ENCODE measurements around the gene MLANA.

Gene MLANA

GRCh38 chr9:5890641-5891040 lies at the start of gene MLANA:
TSS of gene MLANA (plus strand) at chr9:5890889. CDS start at chr9:5892475, 1,586 bp downstream.
- no peak for DNase-seq

GRCh38 chr9:5841771-5842573 lies 48.7 kb upstream of the MLANA start:
- peak; percentile 26 for DNase-seq

GRCh38 chr9:5842929-5843793 lies 47.5 kb upstream of the MLANA start:
- peak; percentile 61 for DNase-seq

- DNase-seq = peak; percentile 91
Observed at GRCh38 chr9:5843794-5844471, 46.8 kb upstream of the MLANA start.

- no peak for DNase-seq
Observed at GRCh38 chr9:5845157-5845531, 45.5 kb upstream of the MLANA start.

GRCh38 chr9:5846096-5846495 lies 44.6 kb upstream of the MLANA start:
- DNase-seq = no peak

DNA sequence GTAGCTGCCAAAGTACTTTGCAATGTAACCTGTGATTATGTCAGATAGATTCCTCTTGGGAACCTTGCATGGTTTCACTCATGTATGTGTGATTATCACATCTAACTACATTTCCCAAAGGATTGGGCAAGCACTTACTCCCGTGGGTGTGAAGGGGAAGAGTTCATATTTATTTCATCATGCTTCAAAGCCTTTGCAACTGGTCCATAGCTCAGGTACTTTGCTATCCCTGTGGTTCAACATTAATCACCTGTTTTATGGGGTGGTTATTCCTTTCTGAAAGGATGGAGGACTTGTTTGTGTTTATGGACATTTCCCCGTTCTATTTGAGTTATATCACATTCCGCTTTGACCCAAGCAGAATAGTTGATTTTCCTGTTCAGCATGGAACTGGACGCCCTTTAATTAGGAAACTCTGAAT lies 44.2 kb upstream of the MLANA start:
- peak; percentile 40 for DNase-seq

DNA sequence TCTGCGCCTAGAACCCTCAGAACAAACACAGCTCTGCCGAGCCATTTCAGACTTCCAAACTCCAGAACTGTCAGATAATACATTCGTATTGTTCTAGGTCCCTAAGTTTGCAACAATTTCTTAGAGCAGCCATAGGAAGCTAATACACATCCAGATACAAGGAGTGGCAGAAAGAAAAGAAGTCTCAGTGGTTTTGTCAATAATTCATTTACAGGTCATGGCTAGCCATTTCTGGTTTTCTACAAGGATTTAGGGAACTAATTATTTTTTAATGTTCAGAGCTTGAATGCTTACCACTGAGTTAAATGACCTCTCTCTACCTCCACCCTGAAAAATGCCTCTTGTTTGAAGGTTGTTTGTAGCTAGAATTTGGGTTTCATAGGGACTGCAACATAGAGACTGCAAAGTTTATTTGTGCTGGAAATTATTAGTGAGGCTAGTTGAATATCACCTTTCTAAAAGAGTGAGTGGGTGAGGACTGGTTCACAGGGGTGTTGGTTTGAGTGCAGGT lies 42.3 kb upstream of the MLANA start:
- DNase-seq = no peak

DNA sequence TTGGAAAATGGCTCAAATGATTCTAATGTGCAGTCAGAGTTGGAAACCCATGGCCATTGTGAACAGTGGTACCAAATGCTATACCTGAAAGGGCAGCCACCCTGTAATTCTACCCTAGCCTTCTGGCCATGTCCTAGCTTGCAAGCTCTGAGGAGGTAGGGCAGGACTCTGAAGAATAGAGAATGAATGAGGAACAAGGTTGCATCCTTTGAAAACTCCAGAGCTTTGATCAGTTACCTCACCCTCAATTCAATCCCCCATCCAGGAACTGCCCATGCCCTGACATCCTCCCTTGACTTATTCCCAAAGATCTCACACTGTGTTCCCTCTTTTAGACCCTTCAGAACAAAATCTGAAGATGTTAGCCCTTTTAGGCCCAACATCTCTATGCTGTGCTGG lies 40.0 kb upstream of the MLANA start:
- DNase-seq = no peak

- DNase-seq = no peak
Observed at GRCh38 chr9:5851445-5851844, 39.2 kb upstream of the MLANA start.

DNA sequence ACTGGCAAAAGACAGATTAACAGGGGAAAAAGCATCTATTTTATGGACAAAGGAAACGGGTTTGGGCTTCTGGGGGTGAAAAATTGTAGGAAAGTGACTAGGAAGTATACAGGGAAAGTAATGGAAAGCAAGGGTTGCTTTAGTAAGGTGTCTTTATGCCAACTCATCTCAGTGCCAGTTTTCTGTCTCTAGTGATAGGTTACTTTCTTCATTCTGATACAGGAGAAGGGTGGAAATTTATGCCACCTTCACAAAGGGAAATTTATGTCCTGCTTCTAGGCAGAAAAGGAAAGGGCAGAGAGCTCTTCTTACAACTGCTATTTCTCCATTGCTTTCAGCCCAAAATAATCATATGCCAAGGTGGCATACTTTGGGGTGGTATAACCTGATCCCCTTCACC lies 37.7 kb upstream of the MLANA start:
- no peak for DNase-seq

DNA sequence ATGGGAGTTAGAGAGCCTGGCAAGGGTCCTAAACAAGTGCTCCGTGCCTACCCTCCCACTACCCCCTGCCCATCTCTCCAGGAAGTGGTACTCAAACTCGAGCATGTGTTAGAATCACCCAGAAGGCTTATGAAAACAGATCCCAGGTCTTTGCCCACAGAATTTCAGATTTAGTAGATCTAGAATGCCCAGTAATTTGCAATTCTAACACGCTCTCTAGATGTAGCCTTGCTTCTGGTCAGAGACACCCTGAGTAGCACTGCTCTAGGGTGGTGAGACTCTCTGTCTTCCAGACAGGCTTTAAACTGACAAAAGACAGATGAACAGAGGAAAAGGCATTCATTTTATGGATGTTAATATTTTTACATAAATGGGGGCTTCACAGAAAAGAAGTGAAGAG lies 37.1 kb upstream of the MLANA start:
- no peak for DNase-seq

- DNase-seq = no peak
Observed at GRCh38 chr9:5854063-5854790, 36.5 kb upstream of the MLANA start.

- DNase-seq = no peak
Observed at GRCh38 chr9:5857928-5858327, 32.8 kb upstream of the MLANA start.

DNA sequence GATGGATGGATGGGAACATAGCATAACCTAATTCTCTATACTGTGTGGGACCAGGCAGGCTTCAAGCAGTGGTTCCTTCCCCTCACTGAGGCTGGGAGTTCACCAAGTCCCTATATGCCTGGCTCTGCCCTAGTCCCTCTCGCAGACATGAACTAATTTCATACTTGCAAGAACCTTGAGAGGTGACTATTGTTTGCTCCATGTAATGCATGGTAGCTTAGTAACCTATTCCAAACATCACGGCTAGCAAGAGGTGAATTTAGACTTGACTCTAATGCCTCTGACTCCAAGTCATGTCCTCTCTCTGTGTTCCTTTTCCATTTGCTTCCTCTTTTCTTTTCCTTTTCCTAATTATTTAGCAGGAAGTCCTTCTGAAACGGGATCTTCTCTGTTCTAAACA lies 31.9 kb upstream of the MLANA start:
- peak; percentile 13 for DNase-seq

DNA sequence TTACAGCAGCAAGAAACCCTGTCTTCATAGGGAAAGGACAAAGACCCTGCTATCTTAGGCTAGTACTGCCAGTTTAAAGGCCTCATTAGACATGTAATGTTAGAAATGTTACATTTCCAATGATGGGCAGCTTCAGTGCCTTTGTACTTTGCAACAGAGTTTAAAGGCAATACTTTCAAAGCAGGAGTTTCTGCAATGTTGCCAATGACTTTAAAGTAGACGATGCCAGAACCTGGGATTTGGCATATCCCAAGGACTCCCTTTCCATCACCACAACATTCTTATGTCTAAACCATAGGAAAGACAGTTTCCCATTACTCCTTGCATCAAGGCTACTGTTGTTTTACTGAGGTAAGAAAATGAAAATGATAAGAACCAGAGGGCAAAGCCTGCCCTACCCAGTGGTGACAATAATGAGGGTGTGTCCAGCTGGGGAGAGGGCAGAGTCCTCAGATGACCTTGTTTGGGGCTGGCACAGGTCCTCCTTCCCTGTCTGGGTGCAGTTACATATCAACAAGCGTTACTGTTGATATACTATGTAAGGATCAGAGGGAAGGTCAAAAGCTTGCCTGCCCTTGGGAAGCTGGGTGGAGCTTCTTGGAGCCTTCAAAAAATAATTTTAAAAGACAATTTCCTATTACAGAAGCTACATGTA lies 27.5 kb upstream of the MLANA start:
- DNase-seq = no peak

DNA sequence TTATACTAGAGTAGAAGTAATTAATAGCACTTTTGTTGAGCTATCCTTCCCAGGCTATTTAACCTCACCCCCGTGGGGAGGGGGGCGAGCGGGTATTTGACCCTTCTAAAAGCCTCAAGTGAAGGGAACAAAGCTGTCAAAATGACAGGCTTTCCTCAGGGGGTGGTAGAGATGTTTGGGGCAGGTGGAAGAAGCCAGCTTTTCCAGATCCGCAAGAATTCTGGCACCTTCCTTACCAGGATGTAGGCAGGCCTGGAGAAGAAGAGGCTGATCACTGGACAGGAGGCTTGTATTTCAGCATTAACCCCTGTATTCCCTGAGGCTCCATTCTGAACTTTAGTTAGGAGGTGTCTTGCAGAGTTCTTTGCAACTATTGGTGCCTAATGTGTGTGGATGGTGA lies 26.2 kb upstream of the MLANA start:
- no peak for DNase-seq

GRCh38 chr9:5866272-5866671 lies 24.4 kb upstream of the MLANA start:
- DNase-seq = no peak

DNA sequence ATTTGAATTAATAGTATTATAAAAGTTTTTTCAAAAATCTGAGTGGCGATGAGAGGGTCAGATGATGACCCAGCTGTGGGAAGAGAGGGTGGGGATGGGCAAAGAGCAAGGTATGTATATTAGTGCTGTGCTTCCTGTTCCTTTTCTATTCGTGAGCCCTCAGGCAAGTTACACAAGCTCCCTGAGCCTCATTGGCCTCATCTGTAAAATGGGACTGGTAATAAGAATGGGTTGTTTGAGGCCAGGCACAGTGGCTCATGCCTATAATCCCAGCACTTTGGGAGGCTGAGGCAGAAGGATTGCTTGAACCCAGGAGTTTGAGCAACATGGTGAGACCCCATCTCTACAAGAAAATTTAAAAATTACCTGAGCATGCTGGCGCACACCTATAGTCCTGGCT lies 24.0 kb upstream of the MLANA start:
- no peak for DNase-seq

- no peak for DNase-seq
Observed at GRCh38 chr9:5868235-5868634, 22.5 kb upstream of the MLANA start.

GRCh38 chr9:5869315-5870019 lies 21.2 kb upstream of the MLANA start:
- DNase-seq = peak; percentile 29

GRCh38 chr9:5870020-5870339 lies 20.7 kb upstream of the MLANA start:
- no peak for DNase-seq

All from DMS53 (cell line).